Fibroblast of lung (primary cell): ENCODE results near the gene SLC39A10.

ENCODE experiments used
- EZH2 ChIP-seq: IDR thresholded peaks from 2 replicates; pipeline ENCODE4 v1.5.1; 2012; ENCODE audit warnings: low read length, control low read depth, mild to moderate bottlenecking; ENCODE audit errors: missing control alignments
- TF ChIP-seq, protein P1 (sequence below), 2 donors: IDR thresholded peaks in 1 of 2; conservative IDR thresholded peaks in 1 of 2; 1 replicate in 1 of 2; 2 replicates in 1 of 2; pipeline ENCODE4 v1.5.1; 2011 to 2012; ENCODE audit warnings: low read length in 2 of 2, control low read depth in 1 of 2, inconsistent platforms in 1 of 2, low read depth in 1 of 2, mild to moderate bottlenecking in 1 of 2

DNA sequence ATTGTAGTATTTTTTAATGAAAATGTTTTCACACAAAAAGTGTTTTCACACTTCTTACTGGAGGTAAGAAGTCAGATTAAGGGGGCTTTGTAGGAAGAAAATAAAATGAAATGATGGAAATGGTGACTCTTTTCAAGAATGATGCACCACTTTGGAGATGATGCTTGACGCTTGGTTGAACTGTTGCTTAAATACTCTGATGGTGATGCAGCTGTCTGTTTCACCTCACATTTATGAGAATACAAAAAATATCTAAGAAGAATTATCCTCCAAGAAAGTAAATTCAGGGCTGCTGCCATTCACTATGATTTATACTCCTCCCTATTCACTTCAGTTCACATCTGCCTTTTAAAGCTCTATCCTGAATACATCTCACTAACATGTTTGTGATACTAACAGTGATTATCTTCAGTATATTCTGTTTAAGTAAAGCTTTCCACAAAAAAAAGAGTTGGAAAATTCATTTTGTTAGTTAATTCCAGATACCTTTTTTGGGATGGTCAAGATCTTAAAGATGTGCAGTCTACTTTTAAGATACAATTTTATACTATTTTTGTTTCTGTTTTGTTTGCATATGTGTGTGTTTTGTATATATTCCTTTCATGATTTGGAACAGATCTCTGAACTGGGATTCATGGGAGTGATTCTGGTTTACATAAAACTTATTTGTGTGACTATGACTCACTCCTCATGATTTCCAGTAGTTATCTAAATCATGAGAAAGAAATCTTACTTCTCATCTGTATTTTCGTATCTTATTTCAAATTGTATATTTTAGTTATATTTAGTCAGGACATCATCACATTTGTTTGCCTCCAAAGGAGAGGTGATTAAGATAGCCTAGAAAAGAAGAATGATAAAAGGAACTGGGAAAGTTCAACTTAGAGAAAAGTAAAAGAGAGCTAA is 53.1 kb downstream of the SLC39A10 start:
- TF ChIP-seq, protein P1, sequence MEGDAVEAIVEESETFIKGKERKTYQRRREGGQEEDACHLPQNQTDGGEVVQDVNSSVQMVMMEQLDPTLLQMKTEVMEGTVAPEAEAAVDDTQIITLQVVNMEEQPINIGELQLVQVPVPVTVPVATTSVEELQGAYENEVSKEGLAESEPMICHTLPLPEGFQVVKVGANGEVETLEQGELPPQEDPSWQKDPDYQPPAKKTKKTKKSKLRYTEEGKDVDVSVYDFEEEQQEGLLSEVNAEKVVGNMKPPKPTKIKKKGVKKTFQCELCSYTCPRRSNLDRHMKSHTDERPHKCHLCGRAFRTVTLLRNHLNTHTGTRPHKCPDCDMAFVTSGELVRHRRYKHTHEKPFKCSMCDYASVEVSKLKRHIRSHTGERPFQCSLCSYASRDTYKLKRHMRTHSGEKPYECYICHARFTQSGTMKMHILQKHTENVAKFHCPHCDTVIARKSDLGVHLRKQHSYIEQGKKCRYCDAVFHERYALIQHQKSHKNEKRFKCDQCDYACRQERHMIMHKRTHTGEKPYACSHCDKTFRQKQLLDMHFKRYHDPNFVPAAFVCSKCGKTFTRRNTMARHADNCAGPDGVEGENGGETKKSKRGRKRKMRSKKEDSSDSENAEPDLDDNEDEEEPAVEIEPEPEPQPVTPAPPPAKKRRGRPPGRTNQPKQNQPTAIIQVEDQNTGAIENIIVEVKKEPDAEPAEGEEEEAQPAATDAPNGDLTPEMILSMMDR (conservative IDR thresholded peaks at IDR 0.05 in 1 of 2, IDR thresholded peaks at IDR 0.05 in 1 of 2; ENCODE audit: low read depth in 1 of 2, low read length in 2 of 2) = no peak
- no peak for TF ChIP-seq EZH2
